ENCODE results near the gene SETD5. TPM values are rescaled to one million over a fixed set of nuclear protein-coding genes. Genes with fewer than 3 reads are reported as not detected.

The SETD5 gene
- total RNA-seq, 4 donors from 2014 or later: 84.0 to 158 (median 114) TPM

GRCh38 chr3:9435316-9435715, 37.9 kb downstream of the SETD5 start:
- no peak for TF ChIP-seq POLR2A (IDR thresholded peaks at IDR 0.05)
- TF ChIP-seq CTCF (IDR thresholded peaks at IDR 0.05): no peak
- DNase-seq: no peak
- no peak overlapping the region for H3K4me3 ChIP-seq (replicated peaks in 1 of 3)
- H3K9me3 ChIP-seq: no peaks in the 10 kb centered on the region
- H3K4me1 ChIP-seq: peaks cover 0 to 10% of the 10 kb centered on the region in 2 donors
- peaks cover 59 to 84% of the 10 kb centered on the region in 2 donors for H3K36me3 ChIP-seq
- H3K27ac ChIP-seq: no peak overlapping the region
- WGBS, 2 donors: 90 to 93% methylated on average over 3 of the region's 3 CpGs
- no peaks in the 10 kb centered on the region for H3K27me3 ChIP-seq
- intact Hi-C loops (cut with DNase I): no loop called here

GRCh38 chr3:9439331-9439730, 41.9 kb downstream of the SETD5 start:
- no peaks in the 10 kb centered on the region for H3K27me3 ChIP-seq
- 3 to 15% methylated on average over 1 of the region's 1 CpG for WGBS, 2 donors
- no peak for TF ChIP-seq CTCF (IDR thresholded peaks at IDR 0.05)
- no peak for TF ChIP-seq POLR2A (IDR thresholded peaks at IDR 0.05)
- no peak for DNase-seq
- intact Hi-C loops (cut with DNase I): no loop called here
- H3K4me1 ChIP-seq: peaks cover 0 to 10% of the 10 kb centered on the region in 2 donors
- peaks cover 81 to 86% of the 10 kb centered on the region in 2 donors for H3K36me3 ChIP-seq
- H3K27ac ChIP-seq: no peak overlapping the region
- H3K9me3 ChIP-seq: no peaks in the 10 kb centered on the region
- H3K4me3 ChIP-seq (replicated peaks in 1 of 3): no peak overlapping the region

GRCh38 chr3:9441501-9442221, 44.2 kb downstream of the SETD5 start:
- peaks cover 0 to 10% of the 10 kb centered on the region in 2 donors for H3K4me1 ChIP-seq
- 95% methylated on average over 11 of the region's 11 CpGs for WGBS, 2 donors
- no peaks in the 10 kb centered on the region for H3K9me3 ChIP-seq
- intact Hi-C loops (cut with DNase I): no loop called here
- H3K36me3 ChIP-seq: peaks cover 73 to 82% of the 10 kb centered on the region in 2 donors
- no peaks in the 10 kb centered on the region for H3K27me3 ChIP-seq
- H3K4me3 ChIP-seq (replicated peaks in 1 of 3): no peak overlapping the region
- TF ChIP-seq POLR2A (IDR thresholded peaks at IDR 0.05) (no peak), CTCF (IDR thresholded peaks at IDR 0.05) (no peak)
- no peak overlapping the region for H3K27ac ChIP-seq
- DNase-seq: no peak

GRCh38 chr3:9448071-9448470, 50.7 kb downstream of the SETD5 start:
- DNase-seq: no peak
- TF ChIP-seq CTCF (IDR thresholded peaks at IDR 0.05) (no peak), POLR2A (IDR thresholded peaks at IDR 0.05) (no peak)
- H3K36me3 ChIP-seq: peaks cover 62 to 76% of the 10 kb centered on the region in 2 donors
- no peaks in the 10 kb centered on the region for H3K4me1 ChIP-seq
- 93 to 95% methylated on average over 4 of the region's 4 CpGs for WGBS, 2 donors
- H3K4me3 ChIP-seq (replicated peaks in 1 of 3): no peak overlapping the region
- H3K27ac ChIP-seq: no peak overlapping the region
- no peaks in the 10 kb centered on the region for H3K9me3 ChIP-seq
- no peaks in the 10 kb centered on the region for H3K27me3 ChIP-seq
- intact Hi-C loops (cut with DNase I): no loop called here

DNA sequence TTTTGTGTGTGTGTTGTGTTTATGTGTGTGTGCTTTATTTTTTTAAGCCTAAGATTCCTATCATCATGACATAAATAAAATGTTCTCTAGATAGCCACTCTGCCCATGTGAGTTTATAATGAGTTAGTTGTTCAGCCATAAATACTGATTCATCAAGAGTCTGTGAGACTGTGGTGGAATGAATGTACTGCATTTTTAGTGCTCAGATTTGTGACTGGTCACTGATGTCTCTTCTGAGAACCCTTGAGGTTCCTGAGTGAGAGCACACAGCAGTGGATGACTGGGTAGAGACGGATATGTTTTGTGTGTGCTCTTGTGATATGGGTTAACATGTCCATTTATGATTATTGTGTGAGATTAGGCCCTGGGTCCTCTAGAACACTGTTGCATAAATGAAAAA, 51.2 kb downstream of the SETD5 start:
- TF ChIP-seq POLR2A (IDR thresholded peaks at IDR 0.05): no peak
- TF ChIP-seq CTCF (IDR thresholded peaks at IDR 0.05): no peak
- no peaks in the 10 kb centered on the region for H3K4me1 ChIP-seq
- H3K4me3 ChIP-seq (replicated peaks in 1 of 3): no peak overlapping the region
- no peak for DNase-seq
- WGBS, 2 donors: 91 to 97% methylated on average over 1 of the region's 1 CpG
- intact Hi-C loops (cut with DNase I): no loop called here
- peaks cover 62 to 76% of the 10 kb centered on the region in 2 donors for H3K36me3 ChIP-seq
- H3K27ac ChIP-seq: no peak overlapping the region
- no peaks in the 10 kb centered on the region for H3K9me3 ChIP-seq
- no peaks in the 10 kb centered on the region for H3K27me3 ChIP-seq
